Stimulated activated CD4-positive, alpha-beta T cell treated with anti-CD3 and anti-CD28 coated beads, Interleukin-15, amount 100 ng/mL, for 24 hours (primary cell): ENCODE data around the gene YIPF7.

Source experiments
- DNase-seq: peaks from one replicate; pipeline ENCODE4 v3.0.0-alpha.2; 2020

Gene YIPF7

DNA sequence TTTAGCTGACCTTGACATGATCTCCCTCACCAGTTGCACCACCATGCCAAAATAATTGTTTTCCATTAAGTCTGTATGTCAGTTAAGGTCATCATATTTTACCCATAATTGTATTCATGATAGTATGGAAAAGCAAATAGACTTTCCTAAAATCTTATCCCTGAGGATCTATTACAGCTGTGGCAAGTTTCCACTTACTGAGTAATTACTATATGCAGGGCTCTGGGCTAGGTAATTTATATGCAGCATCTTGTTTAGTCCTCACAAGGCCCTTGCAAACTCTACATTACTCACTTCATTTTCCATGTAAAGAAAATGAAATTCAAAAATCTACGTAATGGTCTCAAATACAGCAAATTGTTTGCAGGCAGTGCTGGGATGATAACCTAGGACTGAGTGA is 34.8 kb downstream of the YIPF7 start:
- no peak for DNase-seq

DNA sequence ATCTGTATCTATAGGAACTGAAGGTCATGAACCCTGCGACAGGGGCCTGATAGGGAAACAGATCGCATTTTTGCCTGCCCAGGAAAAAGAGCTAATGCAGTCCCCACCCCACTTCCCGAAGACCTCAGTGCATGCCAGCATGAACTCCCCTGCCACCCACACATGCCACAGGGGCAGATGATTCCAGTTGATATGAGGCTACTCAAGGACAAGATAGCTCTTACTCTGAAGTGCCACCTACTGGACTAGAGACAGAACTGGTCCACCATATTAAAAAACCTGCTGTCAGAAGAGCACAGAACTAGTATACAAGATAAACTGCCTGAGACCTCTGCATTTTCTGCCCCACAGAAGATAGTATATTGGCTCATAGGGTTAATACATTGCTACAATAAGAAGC is 68.0 kb downstream of the YIPF7 start:
- DNase-seq, result no peak

DNA sequence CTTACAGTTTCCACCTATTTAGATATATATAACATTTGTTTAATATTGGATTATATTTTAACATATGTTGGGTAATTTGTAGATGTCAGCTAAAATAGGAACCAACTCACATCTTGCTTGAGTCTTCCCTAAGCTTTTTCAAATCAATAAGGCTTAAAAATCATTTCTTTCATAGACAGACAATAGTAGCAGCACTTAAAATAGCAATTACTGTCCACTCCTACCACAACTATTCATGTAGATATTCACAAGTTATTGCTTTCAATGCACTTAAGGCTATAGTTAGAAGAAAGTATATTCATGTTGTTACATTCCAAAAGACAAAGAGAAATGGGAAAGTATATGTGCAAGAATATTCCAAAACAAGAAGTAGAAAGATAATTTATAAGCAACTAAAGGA is 71.2 kb downstream of the YIPF7 start:
- DNase-seq, result no peak

DNA sequence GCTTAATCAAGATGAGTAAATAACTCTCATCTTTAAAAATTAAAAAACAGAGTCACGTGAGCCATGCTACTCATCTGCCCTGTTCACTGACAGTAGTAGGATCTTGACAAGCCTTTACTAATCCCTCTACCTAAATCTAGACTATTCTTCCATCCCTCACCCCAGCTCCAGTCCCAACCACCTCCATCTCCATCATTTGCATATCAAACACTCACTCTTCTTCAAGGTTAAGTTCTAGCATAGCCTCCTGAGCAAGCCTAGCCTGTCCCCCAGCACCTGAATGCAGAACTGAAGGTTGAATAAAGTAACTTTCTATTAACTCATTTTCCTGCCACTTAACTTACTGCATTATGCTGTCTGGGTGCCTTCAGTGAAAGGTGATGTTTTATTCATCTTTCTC is 72.5 kb downstream of the YIPF7 start:
- no peak for DNase-seq
